Measurements from ENCODE around the gene NPC1L1.

Gene NPC1L1

DNA sequence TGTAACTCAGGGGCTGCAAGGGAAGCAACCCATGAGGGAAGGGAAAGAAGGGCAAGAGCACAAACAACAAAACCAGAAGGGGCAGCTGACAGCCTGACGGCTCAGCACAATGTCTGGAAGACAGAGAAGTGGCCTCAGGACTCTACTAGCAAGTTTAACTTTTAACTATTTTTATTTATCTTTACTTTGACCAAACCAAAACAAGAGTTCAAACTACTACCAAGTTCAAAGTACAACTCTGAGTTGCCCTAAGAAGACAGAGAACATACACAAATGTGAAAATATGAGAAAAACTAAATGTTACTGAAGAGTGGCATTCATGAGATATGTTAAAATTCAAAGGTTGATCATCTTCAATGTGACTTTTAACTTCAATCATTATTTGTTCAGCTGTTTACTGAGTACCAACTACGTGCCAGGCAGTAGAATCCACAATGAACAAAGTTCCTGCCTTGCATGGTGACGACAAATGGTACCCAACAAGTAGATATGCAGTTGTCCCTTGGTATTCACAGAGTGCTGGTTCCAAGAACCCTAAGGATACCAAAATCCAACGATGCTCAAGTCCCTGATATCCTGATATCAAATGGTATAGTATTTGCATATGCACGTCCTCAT lies 70.4 kb downstream of the NPC1L1 start:
- DNase-seq (ENCODE audit: low read depth), result no peak

DNA sequence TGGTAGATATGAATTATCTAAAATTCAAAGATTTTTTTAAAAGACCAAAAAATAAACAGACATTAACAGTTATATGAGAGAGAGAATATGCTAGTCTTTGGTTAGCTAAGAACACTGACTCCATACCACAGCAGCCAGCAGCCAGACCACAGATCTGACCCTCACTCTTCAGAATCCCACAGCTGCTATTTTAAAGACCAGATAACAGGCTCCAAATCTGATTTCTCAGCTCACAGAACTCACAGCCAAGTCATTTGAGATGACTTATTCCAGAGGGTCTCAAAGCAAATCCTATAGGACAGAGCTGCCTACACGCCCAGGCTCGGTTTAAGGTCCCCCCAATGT lies 71.0 kb downstream of the NPC1L1 start:
- no peak for DNase-seq (ENCODE audit: low read depth)

- DNase-seq (ENCODE audit: low read depth), result no peak
These were observed 71.5 kb downstream of the NPC1L1 start for GRCh38 chr7:44469461-44470134.

- no peak for DNase-seq (ENCODE audit: low read depth)
These were observed 73.9 kb downstream of the NPC1L1 start for GRCh38 chr7:44467217-44467548.

DNA sequence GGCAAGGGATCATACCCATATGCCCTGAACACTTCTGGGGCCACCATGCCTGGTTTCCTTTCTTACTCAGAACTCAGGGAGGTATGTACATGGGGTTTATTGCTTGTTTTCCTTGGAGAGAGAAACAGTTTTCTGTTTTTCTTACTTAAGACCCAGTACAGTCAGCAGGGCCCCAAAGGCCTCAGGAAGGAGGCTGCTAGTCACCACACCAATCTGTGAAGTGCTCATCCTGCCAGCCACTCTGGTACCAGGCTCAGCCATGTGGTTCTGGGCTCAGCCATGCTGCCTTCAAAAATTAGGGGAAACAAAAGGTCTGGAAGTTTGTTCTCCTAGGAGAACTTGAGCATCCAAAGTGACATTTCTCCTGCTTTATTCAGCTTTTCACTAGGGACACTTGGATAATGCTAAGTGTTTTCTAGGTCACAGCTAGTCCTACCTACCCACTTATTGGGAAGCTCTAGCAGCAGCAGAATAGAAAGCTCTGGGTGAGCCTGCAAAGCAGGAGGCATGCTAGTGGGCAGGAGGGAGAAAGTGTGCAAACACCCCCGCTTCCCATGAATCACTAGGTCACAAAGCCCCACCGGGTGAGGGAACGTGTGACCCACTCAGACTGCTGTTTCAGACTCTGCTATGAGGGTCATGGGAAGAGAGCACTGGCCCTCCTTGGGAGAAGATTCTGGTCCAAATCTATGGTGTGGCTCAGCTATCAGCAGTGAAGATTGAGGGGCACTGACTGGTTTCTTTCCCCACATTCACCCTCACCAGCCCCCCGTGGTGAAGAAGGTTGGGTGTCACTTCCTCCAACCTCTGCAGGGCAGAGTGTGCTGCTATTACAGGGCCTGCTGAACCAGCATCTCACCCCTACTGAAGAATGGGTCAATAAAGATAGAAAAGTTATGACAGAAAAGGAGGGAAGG lies 74.6 kb downstream of the NPC1L1 start:
- DNase-seq (ENCODE audit: low read depth), result no peak

DNA sequence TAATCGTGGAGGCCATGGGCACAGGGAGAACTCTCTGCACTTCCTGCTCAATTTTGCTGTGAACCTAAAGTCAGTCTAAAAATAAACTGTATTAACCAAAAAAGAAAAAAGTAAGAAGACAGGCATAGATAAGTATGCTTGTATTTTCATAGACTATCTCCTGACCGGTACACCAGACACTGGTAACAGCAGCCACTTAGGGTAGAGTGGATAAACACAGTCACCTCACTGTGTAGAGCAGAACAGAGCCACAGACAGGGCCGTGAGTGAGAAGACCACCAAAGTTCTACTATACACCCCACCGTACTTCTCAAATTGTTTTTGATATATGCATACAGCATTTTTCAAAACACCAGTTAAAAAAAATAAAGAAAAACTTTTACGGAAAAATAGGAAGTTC lies 75.6 kb downstream of the NPC1L1 start:
- no peak for DNase-seq (ENCODE audit: low read depth)

- DNase-seq (ENCODE audit: low read depth), result no peak
These were observed 77.8 kb downstream of the NPC1L1 start for GRCh38 chr7:44463169-44463808.
